NCI-H2107 treated with DMSO at 0.1 percent for 48 hours (cell line): ENCODE measurements around the gene SS18L1.
A peak's percentile ranks its signal among the peaks of the same experiment; 100 is the strongest.

ENCODE experiments used
- DNase-seq: peaks from one replicate; lab custom pipeline; 2025; ENCODE audit not compliant: unreplicated experiment; lab: John Stamatoyannopoulos, UW

The SS18L1 gene

DNA sequence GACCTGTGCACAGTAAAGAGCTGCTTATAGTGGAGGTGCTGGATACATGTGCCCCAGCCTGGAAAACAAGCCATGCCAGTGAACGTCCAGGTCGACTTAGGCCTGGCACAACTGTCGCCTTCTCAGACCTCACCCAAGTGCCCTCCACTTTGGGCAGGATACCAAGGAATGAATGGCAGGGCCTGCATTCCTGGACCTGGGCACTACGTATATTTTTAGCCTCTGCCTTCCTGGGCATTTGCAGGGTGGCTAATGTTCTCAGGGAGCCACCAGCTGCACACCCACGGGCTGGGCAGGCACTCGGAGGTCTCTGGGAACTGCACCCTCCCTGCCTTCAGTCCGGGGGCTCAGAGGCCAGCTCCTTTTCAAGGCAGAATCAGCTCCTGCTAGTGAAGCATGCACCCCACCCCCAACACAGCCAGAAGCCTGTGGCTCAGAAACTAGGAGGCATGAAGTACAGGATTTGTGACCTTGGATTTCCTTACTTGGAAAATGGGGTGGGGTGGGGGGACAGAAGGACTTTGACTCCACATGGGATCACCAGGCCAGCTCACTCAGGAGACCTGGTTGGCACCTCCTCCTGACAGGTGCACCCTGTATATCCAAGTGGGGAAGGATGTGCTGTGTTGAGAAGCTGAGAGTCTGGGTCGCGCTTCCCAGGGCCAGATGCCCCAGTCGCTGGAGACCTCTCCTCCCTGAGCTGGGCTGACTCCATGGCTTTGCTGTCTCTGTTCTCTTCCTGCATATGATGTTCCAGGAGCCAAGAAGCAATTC is 23.8 kb upstream of the SS18L1 start:
- no peak for DNase-seq

DNA sequence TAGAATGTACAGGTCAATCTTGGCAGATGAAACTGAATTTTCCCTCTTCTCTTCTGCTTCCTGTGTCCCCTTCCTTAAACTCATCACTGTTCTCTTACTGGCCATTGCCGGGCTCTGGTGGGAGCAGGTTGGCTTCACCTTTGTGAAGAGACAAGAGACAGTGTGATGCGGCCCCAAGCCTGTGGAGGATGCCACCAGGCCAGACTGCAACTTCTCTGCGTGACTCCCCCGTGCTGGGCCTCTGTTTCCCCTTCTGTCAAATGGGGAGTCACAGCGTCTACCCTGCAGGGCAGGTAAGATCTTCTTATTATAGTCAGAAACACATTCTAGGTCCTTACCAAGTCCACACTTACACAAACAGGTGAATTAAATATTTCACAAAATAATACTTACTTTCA is 23.2 kb upstream of the SS18L1 start:
- no peak for DNase-seq

DNA sequence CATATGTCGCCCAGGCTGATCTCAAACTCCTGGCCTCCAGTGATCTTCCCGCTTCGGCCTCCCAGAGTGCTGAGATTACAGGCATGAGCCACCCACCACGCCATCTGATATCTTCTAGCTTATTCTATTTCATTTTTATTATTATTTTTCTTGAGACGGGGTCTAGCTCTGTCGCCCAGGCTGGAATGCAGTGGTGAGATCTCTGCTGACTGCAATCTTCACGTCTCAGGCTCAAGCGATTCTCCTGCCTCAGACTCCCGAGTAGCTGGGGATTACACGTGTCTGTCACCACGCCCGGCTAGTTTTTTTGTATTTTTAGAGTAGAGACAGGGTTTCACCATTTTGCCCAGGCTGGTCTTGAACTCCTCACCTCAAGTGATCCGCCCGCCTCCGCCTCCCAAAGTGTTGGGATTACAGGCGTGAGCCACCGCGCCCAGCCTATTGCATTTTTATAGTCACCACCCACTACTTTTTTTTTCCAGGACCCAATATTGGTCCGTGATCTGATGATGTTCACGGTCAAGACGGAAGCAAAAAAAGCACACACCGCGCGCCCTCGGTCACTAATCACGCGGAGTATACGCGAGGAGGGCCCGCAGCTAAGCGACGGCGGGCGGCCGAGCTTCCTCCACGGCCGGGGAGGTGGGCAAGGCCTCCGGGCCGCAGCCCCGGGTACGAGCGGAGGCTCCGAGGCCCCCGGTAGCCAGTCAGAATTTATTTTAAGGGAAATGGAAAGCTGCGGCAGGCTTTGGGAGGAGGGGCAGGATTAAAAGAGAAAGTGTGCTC is 22.4 kb upstream of the SS18L1 start:
- DNase-seq: no peak

DNA sequence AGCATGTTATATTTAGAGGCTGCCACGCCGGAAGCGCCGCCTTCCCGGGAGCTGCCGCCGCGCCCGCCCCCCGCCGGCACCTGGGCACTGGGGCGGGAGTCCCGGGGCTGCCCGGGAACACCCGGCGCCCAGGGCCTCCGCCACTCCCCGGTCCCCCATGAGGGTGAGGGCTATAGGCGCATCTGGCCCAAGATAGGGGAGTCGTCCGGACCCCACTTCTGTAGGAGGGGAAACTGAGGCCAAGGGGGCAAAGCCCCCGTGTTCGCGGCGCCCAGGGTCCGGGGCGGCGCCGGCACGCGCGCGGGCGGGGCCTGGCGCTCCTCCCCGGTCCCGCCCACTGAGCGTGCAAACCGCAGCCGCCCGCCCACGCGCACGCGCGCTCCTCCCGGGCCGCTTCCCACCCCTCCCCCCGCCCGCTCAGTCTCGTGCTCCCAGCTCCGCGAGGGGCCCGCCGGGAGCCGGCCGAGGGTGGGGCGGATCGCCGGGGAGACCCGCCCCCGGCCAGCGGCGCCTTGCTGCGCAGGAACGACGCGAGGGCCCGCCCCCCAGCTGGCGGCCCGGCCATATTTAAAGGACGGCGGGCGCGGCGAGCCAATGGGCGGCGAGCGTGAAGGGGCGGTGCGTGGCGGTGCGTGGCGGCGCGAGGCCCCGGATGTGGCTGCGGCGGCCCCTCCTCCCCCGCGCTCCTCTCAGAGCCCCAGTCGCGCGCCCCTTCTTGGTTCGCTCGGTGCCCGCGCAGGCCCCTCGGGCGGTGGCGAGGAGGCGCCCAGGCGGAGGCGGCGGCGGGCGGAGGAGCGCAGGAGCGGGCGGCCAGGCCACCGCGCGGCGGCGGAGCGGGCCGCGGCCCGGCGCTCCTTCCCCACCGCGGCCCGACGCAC is 21.6 kb upstream of the SS18L1 start, which contains the start of gene LSM14B:
TSS of gene LSM14B (plus strand) at position 700 of the 878 bp plus-strand sequence. CDS start 192 bp downstream, outside the sequence.
- peak; percentile 84 for DNase-seq

DNA sequence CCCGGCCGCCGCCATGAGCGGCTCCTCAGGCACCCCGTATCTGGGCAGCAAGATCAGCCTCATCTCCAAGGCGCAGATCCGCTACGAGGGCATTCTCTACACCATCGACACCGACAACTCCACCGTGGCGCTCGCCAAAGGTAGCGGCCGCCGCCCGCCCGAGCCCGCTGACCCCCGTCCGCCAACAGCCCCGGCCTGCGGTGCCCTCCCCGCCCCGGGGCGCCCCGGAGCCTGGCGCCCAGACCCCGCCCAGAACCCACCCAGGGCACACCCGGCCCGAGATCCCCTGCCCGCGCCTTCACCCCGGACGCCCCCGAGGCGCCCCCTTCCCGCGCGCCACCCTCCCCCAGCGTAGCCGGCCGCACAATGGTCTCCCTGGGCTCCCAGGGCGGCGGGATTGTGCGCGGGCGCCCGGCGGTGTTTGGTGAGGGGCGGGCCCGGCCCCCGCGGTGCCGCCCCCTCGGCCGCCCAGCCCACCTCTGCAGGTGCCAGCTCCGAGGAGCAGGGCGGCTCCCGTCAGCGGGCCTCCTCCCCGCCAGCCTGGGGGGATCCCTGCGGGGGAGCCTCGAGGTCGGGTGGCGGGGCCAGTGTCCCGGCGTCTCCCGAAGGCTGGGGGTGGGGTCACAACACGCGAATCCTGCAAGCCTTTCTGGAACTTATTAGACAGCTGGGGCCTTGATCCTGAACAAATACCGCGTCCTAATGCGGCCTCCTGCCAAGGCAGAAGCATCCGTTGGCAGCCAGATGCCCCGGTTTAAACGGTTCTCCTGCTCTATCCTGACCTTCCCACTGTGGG is 20.7 kb upstream of the SS18L1 start:
- peak; percentile 19 for DNase-seq

DNA sequence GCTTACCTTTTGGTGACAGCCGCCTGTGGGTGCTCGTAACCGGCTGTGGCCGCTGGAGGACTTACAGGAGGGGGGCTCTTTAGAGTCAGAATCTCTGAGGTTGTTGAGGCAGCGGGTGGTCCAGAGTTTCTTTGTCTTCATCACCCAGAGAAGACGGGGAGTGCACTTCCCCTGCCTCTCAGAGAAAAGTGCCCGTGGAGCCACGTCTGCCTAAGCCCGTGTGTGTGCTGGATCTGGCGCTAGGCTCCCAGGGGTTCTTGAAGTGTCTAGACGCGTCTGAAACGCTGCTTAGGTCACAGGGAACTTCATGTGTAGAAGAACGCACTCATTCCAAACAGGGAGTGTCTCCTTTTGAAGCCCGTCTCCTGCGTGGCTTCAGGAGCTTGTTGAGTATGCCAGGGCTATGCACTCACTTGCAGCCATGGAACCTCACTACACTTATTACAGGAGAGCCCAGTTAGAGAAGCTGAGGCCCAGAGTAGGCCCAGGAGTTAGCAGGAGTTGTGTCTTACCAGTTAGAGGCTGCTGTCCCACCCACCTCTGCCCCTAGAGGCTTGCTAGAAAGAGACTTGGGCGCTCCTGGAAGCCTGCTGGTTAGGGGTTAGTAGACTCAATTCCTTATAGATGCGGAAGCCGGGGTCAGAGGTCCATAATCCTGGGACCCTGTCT is 20.0 kb upstream of the SS18L1 start:
- DNase-seq: no peak

DNA sequence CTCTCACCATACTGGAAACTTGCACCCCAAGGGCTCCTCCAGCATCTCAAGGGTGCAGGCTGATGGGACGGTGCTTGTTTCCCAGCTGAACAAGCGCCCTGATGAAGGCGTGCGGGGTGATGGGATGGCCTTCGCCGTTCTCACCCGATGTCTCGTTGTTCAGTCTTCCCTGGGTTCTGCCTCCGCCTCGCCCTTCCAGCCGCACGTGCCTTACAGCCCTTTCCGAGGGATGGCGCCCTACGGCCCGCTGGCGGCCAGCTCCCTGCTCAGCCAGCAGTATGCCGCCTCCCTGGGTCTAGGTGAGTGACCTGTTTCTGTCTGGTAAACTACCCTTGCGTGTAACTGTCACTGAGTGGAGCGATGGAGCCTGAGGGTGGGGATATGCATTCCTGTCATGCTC is 17.4 kb upstream of the SS18L1 start:
- no peak for DNase-seq

DNA sequence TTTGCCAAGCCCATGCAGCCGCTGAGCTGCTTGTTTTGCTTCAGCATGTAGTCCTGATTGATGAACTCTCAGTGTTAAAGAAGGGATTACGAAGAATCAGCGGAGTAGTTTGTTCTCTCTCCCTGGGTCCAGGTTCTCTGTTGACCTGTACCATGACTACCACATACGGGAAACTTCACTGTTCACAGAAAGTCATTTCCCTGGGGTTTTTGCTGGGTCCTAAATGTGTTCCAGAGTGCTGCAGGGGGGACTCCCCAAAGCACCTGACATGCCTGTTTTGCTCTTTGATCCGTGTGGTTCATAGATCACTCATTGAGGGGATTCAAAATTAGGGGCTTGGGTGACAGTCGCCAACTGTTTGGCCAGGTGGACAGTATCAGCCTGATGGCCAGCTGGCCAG is 15.8 kb upstream of the SS18L1 start:
- no peak for DNase-seq

DNA sequence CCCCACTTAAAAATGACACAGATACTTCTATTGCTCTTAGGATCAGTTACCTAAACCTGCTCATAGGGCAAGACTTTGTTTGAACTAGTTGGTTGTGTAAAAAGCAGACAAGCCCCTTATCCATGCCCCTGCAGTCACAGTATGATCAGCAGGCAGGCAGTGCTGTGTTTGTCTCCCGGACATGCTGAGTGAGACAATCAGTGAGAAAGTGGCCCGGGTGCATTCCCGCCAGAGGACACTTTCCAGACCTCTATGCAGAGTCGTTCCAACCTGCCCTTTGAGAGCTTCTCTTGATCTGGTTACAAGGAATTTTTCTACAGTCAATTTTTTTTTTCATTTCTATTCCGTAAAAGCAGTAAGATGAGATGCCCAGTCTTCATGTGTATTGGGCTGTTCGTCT is 15.1 kb upstream of the SS18L1 start:
- no peak for DNase-seq

DNA sequence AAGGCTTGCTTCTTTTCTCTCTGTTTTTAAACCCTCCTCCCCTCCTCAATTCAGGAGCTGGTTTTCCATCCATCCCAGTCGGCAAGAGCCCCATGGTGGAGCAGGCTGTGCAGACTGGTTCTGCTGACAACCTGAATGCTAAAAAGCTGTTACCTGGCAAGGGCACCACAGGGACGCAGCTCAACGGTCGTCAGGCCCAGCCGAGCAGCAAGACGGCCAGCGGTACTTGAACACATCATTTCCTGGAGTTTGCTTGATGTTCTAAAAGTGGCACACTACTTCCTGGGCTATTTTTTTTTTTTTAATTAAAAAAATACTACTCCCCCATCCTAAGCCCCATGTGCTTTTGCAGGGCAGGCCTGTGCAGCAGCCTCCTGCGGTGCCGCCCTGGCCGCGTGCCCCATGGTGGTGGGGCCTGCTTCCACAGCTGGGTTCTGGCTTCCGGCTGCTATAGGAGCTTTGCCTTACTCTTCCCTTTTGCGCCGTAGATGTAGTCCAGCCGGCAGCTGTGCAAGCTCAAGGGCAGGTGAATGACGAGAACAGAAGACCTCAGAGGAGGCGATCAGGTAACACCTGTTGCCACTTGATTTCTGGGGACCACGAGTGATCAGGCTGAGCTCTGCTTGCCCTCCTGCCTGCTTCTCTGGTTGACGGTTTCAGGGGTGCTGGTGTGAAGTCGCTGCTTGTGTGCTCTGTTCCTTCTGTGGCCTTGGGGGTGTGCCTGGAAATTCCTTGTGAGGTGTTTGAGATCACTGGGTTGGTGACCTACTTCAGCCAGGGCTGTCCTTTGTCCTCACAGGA is 13.6 kb upstream of the SS18L1 start:
- DNase-seq: peak; percentile 16

DNA sequence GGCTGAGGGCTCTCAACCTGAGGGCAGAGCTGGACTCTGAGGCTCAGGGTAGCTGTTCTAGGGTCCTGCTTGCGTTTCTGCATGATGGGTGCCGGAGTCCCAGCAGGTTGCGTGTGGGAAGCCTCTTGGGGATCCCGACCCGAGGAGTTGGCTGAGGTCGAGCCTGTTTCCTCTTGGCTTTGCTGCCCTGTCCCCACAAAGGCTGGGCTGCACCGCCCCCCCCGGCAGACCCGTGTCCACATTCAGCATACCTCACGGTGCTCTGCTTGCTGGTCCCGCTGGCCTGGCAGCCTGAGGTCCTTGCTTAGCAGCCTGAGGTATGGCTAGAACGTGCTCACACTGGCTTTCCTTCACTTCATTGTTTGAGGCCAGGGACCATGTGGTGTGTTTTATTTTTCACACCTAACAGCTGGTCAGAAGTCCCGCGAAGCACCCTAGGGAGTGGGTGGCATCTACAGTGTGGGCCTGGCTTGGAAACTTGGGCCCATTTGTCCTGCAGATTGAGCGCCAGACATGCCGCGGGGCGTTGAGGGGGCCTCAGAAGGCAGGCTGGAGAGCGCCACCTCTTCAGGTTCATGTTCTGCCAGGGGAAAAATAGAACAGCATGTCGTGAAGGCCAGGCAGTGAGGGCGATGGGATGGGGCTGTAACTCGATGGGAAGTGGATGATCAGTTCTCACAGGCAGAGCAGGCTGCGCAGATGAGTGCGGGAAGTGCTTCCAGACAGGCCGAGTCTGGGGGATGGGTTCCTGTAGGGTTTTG is 11.8 kb upstream of the SS18L1 start:
- no peak for DNase-seq

DNA sequence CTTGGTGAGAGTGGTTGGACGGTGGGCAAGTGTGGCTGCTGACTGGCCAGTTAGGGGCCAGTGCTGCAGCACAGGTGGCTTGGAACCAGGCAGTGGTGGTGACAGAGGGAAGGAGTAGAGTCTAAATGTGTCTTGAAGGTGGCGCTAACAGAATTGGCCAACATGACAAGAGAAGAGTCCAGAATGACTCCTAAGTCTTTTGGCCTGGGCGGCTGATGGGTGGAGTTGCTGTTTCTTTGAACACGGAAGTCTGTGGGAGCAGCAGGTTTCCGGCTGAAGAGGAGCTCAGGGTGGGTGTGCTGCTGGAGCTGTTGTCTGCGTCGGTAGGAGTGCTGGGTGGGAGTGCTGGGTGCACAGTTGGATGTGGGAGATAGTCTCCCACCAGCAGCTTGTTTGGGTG is 11.1 kb upstream of the SS18L1 start:
- DNase-seq: no peak

DNA sequence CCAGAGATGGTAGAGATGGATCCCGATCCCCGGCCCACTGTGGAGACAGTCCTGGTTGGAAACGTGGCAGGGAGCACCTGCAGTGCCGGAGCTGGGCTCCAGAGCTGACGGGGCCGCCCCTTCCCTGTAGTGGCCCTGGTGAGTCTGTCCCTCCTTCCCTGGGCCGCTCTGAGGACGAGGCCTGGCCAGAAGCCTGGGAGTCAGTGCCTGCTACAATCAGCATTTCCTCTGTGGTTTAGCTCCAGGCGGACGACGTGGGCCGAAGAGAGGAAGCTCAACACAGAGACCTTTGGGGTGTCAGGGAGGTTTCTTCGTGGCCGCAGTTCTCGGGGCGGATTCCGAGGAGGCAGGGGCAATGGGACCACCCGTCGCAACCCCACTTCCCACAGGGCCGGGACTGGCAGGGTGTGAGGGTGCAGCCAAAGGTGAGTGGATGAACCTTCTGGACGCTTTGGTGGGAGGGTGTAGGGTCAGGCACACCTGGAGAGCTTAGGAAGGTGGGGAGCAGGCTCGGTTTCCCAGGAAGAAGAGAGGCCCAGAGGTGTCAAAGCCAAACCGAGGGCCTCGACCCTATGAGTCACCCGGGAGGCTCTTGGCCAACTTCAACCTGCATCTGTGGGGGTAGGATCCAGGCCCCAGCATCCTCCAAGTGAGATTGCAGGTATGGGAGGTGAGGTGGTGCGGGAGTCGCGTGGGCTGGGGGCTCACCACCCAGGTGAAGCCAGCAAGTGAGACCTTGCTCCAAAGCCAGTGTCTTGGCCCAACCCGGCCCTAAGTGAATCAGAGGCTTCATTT is 10.3 kb upstream of the SS18L1 start:
- DNase-seq: no peak

DNA sequence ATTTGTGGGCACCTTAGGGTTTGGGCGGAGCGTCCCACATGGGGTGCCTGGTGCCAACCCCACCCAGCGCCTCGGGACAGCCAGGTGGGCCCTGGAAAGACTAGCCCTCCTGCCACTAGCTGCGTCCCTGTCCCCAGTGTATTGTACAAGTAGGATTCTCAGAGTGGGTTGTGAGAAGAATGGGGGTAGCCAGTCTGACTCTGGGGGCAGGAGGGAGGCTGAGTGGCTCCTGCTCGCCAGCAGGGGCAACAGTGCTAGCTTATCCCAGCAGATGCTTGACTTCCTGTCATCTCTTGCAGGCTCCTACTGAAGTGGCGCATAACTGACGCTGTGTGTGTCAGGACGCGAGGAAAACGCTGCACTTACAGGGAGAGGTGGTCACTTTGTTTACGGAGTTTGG is 9.7 kb upstream of the SS18L1 start:
- DNase-seq: no peak

DNA sequence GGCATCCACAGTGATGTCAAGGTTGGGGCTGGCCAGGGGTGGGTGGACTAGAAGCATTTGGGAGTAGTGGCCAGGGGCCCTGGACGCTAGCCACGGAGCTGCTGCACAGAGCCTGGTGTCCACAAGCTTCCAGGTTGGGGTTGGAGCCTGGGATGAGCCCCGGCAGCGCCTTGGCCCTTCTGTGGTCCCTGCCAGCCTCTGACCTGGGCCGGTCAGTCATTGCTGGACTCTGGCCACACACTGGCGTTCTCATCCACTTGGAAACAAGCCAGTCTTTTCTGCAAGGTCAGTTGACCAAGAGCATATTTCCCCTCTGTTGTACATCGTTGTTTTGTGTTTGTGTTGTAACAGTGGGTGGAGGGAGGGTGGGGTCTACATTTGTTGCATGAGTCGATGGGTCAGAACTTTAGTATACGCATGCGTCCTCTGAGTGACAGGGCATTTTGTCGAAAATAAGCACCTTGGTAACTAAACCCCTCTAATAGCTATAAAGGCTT is 8.8 kb upstream of the SS18L1 start:
- DNase-seq: no peak

DNA sequence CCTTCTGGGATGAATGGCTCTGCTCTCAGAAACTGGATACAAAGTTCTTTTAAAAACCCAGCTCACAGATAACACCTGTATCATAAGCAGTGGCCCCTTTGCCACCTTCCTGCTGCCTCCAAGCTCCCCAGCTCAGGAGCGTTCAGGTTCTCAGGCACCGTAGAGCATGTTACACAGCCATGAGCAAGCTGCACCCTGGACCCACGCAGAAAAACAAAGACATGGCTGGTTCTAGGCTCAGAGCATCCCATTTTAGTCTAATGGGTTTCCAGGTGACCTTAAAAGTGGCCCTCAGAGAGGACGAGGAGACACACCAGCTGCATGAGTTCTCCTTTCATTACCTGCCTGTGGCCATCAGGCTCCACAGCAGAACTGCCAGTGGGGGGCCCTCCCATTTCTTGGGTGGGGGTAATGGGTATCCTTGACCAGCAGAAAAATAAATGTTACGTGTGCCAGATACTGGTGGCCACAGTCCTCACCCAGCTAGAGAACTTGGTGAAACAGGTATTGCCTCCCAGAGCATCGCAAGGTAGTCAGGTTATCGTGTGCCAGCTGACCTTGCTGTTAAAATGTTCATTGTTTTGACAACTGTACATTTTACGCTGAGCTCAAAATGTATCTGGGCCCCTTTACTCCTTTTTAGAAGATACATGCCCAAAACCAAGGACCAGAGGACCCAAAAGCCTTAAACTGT is 7.8 kb upstream of the SS18L1 start:
- DNase-seq: no peak
